Astrocyte (in vitro differentiated cells and primary cell): ENCODE results near the gene NT5E.

Source experiments
- CTCF ChIP-seq: IDR thresholded peaks from 2 replicates; pipeline ENCODE4 v1.5.1; 2011; ENCODE audit warnings: low read depth, mild to moderate bottlenecking, inconsistent platforms, low read length, moderate library complexity; ENCODE audit not compliant: insufficient read depth
- EZH2 ChIP-seq: IDR thresholded peaks from 2 replicates; pipeline ENCODE4 v1.6.1; 2012; ENCODE audit warnings: mild to moderate bottlenecking, low read length, inconsistent platforms; ENCODE audit not compliant: insufficient read depth

DNA sequence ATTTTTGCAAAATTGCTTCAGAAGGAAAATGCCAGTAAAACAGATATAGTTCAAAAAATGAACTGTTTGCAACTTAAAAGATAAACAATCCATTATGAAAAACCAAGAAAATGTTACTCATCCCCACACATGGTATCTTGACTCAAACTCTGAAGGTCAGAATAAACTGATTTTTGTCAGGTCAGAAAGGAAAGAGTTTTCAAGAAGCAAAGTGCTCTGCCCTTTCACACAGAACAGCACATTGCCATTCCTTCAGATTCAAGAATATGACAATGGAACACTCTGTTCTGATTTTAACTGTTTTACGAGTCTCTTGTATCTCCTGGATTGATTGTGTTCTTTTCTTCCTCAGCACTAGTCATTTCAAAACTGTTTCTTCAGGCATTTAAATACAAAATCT is 33.8 kb upstream of the NT5E start:
- no peak for TF ChIP-seq CTCF
- no peak for TF ChIP-seq EZH2
